Measurements from ENCODE around the gene TPD52L3.

TPD52L3 gene

DNA sequence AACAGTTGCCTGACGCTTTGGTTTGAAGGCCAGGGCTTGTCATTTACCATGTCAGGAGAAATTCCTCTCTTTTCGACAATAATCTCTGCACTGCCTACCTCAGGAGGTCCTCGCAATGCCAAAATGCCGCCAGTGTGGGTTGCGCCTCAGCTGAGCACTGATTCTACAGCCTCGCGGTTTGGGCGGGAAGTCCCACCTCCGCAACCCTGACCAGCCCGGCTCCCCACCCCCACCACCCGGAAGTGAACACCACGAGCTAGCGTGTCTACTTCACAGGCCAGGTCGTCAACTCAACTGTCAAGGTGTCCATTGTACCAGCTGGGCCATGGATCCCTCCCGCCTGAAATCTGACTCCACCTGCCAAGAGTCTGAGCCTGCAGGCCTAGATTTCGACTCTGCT is at the start of gene TPD52L3:
Gene TPD52L3, plus strand, starts transcription at position 273 of the 400 bp plus-strand sequence. CDS start 221 bp downstream, outside the sequence.
- no peak for DNase-seq (ENCODE audit: low spot score)

DNA sequence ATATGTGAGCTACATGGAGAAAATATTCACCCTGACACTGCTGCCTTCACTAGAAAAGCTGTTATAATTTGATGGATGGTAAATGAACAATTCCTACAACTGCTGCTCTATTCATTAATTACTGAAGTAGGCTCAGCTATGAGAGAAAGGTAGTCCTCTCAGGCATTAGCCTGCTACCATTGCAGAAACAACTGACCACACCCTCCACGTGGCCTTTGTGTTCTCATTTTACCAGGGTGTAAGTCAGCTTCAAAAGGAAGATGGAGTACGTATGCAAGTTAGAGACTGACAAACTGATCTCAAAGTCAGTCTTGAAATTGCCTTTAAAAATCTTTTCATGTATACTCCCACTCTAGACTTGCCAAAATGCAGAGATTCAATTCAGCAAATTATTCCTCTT is 26.3 kb upstream of the TPD52L3 start:
- no peak for DNase-seq (ENCODE audit: low spot score)

DNA sequence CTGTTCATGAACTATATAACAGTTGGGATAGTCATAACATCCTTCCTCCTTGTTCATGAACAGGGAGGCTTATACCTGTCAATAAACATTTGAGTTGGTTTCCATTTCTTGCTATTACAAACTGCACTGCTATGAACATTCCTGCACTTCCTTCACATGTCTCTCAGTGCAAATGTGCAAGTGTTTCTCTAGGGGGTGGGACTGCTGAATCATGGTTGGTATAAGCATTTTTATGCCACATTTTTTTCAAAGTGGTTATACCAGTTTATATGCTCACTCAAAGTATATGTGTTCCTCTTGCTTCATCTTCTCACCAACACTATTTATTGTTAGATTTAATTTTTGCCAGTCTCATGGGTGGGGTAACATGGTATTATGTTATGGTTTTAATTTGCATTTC is 25.8 kb upstream of the TPD52L3 start:
- peak; percentile 9 for DNase-seq (ENCODE audit: low spot score)

DNA sequence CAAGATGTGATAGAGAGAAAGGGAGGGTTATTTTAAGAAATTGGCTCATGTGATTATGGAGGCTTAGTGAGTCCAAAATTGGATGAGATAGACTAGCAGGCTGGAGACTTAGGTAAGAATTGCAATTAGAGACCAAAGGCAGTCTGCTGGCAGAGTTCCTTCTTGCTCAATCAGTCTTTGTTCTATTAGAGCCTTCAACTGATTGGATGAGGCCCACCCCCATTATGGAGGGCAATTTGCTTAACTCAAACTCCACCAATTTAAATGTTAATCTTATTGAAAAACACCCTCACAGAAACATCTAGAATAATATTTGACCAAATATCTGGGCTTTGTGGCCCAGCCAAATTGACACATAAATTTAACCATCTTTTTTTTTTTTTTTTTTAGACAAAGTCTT is 23.9 kb upstream of the TPD52L3 start:
- no peak for DNase-seq (ENCODE audit: low spot score)

DNA sequence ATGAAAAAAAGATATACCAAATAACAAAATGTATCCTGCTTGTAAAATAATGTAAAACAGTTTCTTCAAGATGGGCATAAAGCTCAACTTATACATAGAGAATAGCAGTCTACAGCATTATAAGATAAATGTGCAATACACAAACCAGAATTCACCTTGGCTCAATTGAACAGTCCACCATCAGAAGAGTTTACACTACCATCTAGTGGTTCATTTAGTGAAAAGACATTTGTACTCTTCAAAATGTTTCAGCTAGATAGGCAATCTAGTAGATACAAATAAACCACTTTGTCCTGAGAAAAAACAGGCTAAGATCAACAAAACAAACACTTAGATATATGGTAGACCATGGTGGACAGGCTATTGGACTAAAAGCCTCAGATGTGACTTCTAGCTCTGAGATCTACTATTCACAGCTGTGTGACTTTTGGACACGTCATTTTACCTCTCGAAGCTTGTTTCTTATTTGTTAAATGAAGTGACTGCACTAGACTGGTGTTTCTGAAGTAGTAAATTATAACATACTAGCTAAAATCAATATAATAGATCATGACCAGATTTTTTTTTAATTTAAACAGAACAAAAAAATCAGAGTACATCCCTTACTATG is 22.1 kb upstream of the TPD52L3 start:
- DNase-seq (ENCODE audit: low spot score), result peak; percentile 53

DNA sequence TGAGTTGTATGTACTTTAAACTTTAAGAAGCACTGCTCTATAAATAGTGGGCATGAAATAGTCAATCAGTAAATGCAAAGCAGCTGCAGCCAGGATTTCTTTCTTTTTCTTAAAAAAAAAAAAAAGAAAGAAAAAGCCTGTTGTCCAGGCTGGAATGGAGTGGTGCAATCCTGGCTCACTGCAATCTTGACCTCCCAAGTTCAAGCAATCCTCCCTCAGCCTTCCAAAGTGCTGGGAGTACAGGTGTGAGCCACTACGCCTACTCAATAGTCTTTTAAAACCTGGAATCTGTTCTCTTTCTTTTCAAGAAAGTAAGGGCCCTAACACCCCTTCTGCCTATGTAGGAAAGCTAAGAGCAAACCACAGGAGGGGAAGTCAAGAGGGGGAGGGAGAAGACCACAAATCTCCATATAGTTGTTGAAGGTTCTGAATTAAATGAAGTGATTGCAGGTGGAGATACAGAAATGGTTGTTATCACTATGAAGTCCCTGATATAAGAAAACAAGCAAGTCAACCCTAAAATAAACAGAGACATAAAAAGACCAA is 20.6 kb upstream of the TPD52L3 start:
- DNase-seq (ENCODE audit: low spot score), result no peak

DNA sequence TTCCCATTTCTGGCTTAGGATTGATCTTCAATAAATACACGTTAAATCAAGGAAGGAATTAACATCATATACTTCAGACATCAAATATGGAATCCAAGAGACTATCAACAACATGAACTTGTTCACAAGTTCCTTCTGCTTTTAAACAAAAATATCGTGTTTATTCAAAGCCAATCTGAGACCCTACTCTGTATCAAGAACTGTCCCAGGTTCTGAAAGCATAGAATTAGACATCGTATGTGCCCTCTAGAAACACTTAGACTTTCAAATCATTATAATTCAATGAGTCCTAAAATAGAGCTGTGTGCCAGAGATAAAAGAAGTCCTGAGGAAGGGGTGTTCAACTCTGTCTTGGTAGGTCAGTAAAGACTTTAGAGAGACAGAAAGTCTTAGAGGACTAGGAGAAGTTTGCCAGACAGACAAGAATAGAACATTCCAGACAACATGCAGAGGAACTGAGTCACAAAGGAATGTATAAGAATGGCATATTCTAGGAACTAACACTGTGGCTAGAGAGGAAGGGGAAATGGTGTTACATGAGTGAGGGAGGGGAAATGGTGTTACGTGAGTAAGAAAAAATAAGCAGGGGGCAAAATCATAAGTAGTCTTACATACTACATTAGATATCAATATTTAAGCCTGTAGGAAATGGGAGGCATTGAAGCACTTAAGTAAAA is 2.9 kb downstream of the TPD52L3 start:
- no peak for DNase-seq (ENCODE audit: low spot score)

DNA sequence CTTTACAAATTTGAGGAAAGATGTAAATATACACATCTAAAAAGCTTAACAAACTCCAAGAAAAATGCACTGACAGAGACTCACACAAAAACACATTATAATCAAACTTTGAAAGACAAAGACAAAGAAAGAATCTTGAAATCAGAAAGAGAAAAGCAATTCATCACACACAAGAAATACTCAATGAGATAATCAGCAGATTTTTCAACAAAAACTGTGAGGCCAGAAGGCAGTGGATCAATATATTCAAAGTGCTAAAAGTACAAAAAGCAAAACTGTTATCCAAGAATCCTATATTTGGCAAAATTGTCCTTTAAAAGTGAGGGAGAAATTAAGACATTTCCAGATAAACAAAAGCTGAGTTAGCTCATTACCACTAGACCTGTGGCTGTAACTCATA is 6.1 kb downstream of the TPD52L3 start:
- DNase-seq (ENCODE audit: low spot score), result no peak

DNA sequence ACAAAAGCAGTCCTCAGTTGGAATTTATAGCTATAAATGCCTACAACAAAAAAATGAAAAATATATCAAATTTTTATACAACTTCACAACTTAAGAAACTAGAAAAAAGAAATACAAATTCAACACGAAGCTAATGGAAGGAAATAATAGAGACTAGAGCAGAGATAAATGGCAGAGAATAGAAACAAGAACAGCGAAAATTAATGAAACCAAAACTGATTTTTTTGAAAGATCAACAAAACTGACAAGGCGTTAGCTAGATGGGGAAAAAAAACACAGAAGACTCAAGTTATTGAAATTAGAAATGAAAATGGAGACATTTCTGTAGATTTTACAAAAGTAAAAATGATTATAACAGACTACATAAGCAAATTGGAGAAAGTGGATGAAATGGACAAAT is 20.6 kb downstream of the TPD52L3 start:
- DNase-seq (ENCODE audit: low spot score), result no peak

DNA sequence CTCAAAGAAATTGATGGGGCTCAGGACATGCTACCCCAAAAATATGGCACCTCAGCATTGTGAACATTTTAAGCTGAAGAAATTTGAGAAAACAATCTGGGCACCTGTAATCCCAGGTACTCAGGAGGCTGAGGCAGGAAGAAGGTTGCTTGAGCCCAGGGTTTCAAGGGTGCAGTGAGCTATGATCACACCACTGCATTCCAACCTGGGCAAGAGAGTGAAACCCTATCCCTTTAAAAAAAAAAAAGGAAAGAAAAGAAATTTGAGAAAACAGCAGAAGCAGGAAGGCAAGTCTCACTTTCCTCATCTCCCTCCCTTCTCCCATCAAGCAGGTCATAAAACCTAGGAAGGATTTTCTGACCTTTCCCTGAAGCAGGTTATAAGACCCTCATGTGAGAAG is 23.6 kb downstream of the TPD52L3 start:
- DNase-seq (ENCODE audit: low spot score), result no peak

DNA sequence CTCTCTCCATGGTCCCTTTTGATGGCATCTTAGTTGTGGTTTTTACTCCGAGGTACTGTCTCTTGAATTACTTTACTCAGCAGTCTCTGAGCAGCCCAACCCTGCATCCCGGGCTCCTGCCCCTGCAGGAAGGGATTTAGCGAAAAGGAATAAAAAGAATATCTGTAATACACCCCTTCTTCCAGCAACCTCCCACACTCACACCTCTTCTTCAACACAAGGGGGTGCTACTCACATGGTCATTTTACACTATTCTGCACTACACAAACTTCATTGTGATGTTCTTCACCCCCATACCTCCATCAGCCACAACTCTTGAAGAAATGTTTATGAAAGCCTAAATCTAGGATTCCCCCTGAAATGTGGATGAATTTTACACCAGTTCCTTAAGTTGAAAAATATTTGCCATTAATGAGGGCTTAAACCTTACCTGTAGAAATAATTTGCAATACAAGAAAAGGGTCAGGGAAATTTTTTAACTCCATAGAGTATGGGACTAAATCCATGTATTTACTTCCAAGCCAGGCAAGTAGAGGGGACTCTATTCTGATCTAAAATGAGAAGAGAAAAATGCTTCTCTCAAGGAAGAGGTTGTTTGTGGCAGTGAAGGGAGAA is 26.0 kb downstream of the TPD52L3 start:
- DNase-seq (ENCODE audit: low spot score), result peak; percentile 86

DNA sequence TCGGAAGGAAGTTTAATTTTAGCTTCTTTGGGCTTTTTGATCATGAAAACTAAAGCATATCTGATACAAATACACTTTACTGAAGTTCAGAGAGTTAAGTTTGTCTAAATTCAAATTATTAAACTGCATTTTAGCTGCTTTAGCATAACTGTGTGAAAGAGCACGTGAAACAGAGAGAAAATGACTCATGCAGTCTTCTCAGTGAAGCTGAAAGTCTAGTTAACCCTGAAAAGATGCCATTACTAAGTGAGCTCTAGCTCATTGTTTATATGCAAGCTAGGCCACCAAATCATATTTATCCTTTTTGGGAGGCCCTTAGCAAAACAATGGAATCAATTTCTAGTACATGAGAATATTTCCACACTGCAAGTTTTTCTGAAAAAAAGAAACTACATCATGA is 27.6 kb downstream of the TPD52L3 start:
- DNase-seq (ENCODE audit: low spot score), result peak; percentile 48

DNA sequence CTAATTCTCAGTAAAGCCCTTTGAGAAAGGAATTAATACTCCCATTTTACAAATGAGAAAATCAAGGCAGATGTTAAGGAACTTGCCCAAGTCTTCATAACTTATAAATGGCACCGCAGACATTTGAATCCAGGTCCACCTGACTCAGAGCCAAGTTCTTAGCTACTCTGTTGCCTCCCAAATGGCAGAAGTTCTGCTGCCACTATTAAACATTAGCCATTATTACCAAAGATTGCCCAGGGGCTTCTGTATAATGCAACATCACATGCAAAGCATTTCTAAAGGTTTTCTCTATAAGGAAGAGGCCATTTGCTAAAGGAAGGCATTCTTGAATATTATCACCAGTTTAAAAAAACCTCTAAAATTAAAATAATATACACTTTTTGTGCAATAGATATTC is 28.3 kb downstream of the TPD52L3 start:
- no peak for DNase-seq (ENCODE audit: low spot score)

DNA sequence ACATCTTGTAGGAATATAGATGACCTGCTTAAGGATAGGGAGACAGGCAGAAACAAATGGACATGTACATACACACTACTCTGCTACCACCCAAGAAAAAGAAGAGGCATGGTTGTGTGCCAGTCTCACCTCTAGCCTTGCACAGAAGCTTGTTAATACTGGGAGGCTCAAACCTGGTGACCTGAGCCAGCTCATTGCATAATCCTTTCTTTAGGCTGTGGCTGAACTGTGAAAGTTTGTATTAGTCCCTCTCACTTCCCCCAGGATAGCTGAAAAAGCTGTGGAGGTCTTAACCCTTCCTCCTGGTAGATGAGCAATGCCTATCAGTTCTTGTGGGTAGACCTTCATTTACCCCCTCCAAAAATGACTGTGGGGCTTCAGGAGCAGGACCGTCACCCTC is 28.7 kb downstream of the TPD52L3 start:
- no peak for DNase-seq (ENCODE audit: low spot score)

DNA sequence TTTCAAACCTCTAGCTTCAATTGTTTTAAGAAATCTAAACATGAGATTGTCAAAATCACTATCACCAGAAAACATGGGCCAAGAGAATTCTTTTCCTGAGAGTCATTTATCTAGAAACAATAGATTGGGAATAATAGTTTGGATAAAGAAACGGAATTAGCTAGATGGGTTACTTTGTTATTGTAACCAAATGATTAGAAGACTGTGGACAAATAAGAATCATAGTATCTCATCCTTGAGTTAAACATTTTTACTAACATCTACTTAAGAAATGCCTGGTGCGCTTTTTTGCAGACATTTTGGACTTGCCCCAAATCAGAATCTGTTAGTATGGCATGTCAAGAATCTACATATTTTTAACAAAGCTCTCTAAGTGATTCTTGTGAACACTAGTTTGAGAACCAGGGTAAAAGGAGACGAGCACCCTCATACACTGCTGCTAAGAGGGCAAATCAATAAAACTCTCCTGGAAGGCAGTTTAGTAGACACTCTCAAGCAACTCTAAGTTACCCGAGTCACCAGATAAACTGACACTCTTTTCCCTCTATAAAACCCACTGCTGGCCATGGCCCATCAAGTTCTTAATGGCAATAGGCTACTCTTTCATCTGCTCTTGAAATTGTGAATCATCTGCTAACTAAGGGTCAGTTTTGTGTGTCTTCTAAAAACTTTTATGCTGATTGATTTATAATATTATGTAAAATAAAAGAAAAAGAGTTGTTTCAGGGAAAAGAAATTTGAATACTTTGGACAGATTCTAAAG is 39.1 kb downstream of the TPD52L3 start:
- no peak for DNase-seq (ENCODE audit: low spot score)

DNA sequence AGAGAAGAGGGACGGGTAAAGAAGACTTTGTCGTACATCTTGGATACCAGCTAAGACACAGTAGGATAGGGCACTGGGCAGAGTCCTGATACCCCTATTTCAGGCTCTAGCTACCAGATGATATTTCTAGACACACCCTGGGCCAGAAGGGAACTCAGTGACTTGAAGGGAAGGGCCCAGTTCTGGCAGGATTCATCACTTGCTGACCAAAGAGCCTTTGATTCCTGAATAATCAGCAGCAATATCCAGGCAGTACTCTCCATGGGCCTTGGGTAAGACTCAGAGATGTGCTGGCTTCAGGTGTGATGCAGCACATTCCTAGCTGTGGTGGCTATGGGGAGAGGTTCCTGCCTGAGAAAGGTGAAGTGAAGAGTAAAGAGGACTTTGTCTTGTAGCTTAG is 40.7 kb downstream of the TPD52L3 start:
- DNase-seq (ENCODE audit: low spot score), result no peak

All from AG20443 (cell line).